K562 (cell line): ENCODE data around the gene DCST1. TPM values are rescaled to one million over a fixed set of nuclear protein-coding genes. Genes with fewer than 3 reads are reported as not detected.

Source experiments
- ARID1B ChIP-seq: fragments of 450-650 bp; IDR thresholded peaks from 2 replicates; pipeline ENCODE4 v1.6.1; 2016; ENCODE audit warnings: antibody characterized with exemption, mild to moderate bottlenecking, inconsistent platforms
- C11orf30 ChIP-seq: fragments of 450-650 bp; IDR thresholded peaks from 2 replicates; pipeline ENCODE4 v1.6.1; 2016; ENCODE audit warnings: low read depth, mild to moderate bottlenecking
- FOSL1 ChIP-seq: fragments of 200-800 bp; sonication (Bioruptor generic); conservative IDR thresholded peaks from 2 replicates; pipeline ENCODE4 v1.6.1; 2016; ENCODE audit warnings: missing genetic modification characterization, missing compliant biosample characterization
- HDAC1 ChIP-seq, 2 experiments: fragments of 450-650 bp; IDR thresholded peaks; 2 replicates each; pipeline ENCODE4 v1.6.1; 2016 to 2017; ENCODE audit warnings: inconsistent platforms in 1 of 2, mild to moderate bottlenecking in 1 of 2, moderate library complexity in 1 of 2
- KLF13 ChIP-seq: fragments of 450-650 bp; IDR thresholded peaks from 2 replicates; pipeline ENCODE4 v1.6.1; 2016; ENCODE audit warnings: missing genetic modification characterization, low read depth, mild to moderate bottlenecking, missing compliant biosample characterization, moderate library complexity, borderline replicate concordance
- NFE2 ChIP-seq: IDR thresholded peaks from 2 replicates; pipeline ENCODE4 v1.6.1; 2014; ENCODE audit warnings: antibody characterized with exemption, low read depth
- POLR2A ChIP-seq: fragments of 450-650 bp; conservative IDR thresholded peaks from 2 replicates; pipeline ENCODE4 v1.6.1; 2016
- ZBTB7A ChIP-seq: IDR thresholded peaks from 2 replicates; pipeline ENCODE4 v1.6.1; 2011; ENCODE audit warnings: low read depth, mild to moderate bottlenecking, low read length, moderate library complexity, borderline replicate concordance; ENCODE audit not compliant: control insufficient read depth
- ZNF583 ChIP-seq: fragments of 250-450 bp; sonication (Bioruptor Pico); IDR thresholded peaks from 2 replicates; pipeline ENCODE4 v1.4.0; 2020
- ZNF766 ChIP-seq: fragments of 200-800 bp; sonication (Bioruptor generic); conservative IDR thresholded peaks from 2 replicates; pipeline ENCODE4 v1.6.1; 2016; ENCODE audit warnings: missing genetic modification characterization, missing compliant biosample characterization
- polyA plus RNA-seq, 8 experiments: library from polyadenylated mRNA; depleted of rRNA in 4 of 8; stranded (reverse) in 5 of 8; unstranded in 3 of 8; fragments of >200 nt; fragmentation: Nextera tagmentation in 2 of 8; fragmentation: Illumina TruSeq in 1 of 8; extraction: Ambion mirVana in 2 of 8; extraction: Trizol in 1 of 8; gene quantifications; 2 replicates each; pipeline versions ENCODE4 v1.2.1 to v1.2.3, GENCODE V29; 2011 to 2014; ENCODE audit warnings: inconsistent platforms in 1 of 8, missing spikeins in 1 of 8
- total RNA-seq, 7 experiments: library from RNA; depleted of rRNA in 6 of 7; stranded (reverse); fragments of >200 nt in 6 of 7; fragmentation: Illumina TruSeq in 2 of 7; extraction: Trizol in 2 of 7; gene quantifications; 2 replicates each; pipeline versions ENCODE4 v1.2.1 to v1.2.3, GENCODE V29; 2011 to 2021; ENCODE audit warnings: low replicate concordance in 1 of 7
- TF ChIP-seq, protein P1 (sequence below): fragments of 250-450 bp; sonication (Bioruptor Pico); IDR thresholded peaks from 2 replicates; pipeline ENCODE4 v1.5.0; 2021

The DCST1 gene
- total and polyA plus RNA-seq, 9 of the 15 experiments (the other 6 are each of a cell fraction or from before 2014, with no cell fraction given), result not detected

DNA sequence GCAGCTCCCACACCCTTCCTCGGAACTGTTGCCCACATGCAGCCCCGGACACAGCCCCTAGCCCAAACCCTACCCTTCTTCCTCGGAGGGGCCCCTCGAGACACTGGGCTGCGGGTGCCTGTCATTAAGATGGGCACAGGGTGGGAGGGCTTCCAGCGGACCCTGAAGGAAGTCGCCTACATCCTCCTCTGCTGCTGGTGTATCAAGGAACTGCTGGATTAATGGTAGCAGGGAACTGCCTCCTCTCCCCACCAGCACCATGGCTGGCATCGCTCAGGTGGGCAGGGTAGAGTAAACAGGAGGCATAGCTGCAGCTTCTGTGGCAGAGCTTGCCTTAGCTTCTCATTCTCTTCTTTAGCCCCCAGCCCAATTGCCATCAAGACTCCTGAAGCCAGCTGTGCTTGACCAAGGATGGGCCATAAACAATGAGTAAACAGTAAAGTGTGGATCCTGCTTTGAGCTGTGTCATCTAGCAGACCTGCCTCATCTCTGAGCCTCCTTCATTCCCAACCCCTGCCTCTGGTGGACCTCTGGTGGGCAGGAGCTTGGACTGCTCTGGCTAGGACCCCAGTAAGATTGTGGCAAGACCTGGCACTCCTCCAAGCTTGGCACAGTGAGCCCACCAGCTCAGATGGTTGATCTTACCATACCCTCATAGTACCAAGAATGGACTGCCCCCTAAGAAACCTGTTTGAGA lies 39.9 kb upstream of the DCST1 start, which contains the start of gene LENEP (continued):
- TF ChIP-seq ARID1B (no peak), ZBTB7A (peak; percentile 8; the same call in 1 of the 2 replicates), FOSL1 (tag) (0 out of 2 replicates have a peak, but pooled peaks have one; percentile 11), NFE2 (peak; percentile 38; the same call in 1 of the 2 replicates), C11orf30 (peak; percentile 39; the same call in 1 of the 2 replicates), HDAC1 (IDR thresholded peaks at IDR 0.05) (0 out of 4 replicates have a peak, but pooled peaks of 1 of the 2 experiments have one; percentile 33), POLR2A (peak; percentile 49; the same call in 1 of the 2 replicates), ZNF583 (CRISPR knock-in tag) (0 out of 2 replicates have a peak, but pooled peaks have one; percentile 26), ZNF766 (0 out of 2 replicates have a peak, but pooled peaks have one; percentile 8), KLF13 (no peak)
- TF ChIP-seq, protein P1, sequence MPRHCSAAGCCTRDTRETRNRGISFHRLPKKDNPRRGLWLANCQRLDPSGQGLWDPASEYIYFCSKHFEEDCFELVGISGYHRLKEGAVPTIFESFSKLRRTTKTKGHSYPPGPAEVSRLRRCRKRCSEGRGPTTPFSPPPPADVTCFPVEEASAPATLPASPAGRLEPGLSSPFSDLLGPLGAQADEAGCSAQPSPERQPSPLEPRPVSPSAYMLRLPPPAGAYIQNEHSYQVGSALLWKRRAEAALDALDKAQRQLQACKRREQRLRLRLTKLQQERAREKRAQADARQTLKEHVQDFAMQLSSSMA (CRISPR knock-in tag), result peak; percentile 74; the same call in 1 of the 2 replicates
